OCI-LY7 (cell line): ENCODE data around the gene MYMX. TPM values are rescaled to one million over a fixed set of nuclear protein-coding genes. Genes with fewer than 3 reads are reported as not detected.

ENCODE experiments used
- BruUV-seq: library from RNA; stranded (reverse); fragments of 400-500 nt; replicated peaks from 2 replicates; lab custom pipeline; 2021; lab: Mats Ljungman, UMichigan
- CTCF ChIA-PET: fragments of 300-600 bp; sonication (Branson Sonifier 250); formaldehyde crosslinking; loops from one replicate; lab custom pipeline; 2022; ENCODE audit warnings: antibody characterized with exemption; ENCODE audit not compliant: unreplicated experiment; lab: Charles Lee
- POLR2A ChIA-PET: fragments of 300-600 bp; sonication (Branson Sonifier 250); formaldehyde crosslinking; loops from one replicate; lab custom pipeline; 2022; ENCODE audit warnings: antibody characterized with exemption; lab: Charles Lee
- DNase-seq: peaks from one replicate; pipeline ENCODE4 v3.0.0-alpha.2; 2015; ENCODE audit warnings: low spot score
- H2AFZ ChIP-seq: fragments of 200-600 bp; sonication (generic), shearing (Covaris generic); 2 replicates; pipeline ENCODE4 v1.6.1; 2014; ENCODE audit warnings: mild to moderate bottlenecking, antibody characterized with exemption, low read length, moderate library complexity
- H3K27ac ChIP-seq: fragments of 200-600 bp; sonication (generic); 2 replicates; pipeline ENCODE4 v1.5.1; 2014; ENCODE audit warnings: mixed run types, low read depth, mild to moderate bottlenecking, moderate library complexity, low read length, inconsistent platforms; ENCODE audit not compliant: poor library complexity, severe bottlenecking
- H3K36me3 ChIP-seq: fragments of 200-600 bp; sonication (generic); 2 replicates; pipeline ENCODE4 v1.6.1; 2014; ENCODE audit warnings: mild to moderate bottlenecking, antibody characterized with exemption, low read length, moderate library complexity, mixed read lengths; ENCODE audit not compliant: insufficient read depth
- H3K4me1 ChIP-seq: fragments of 200-600 bp; sonication (generic); 2 replicates; pipeline ENCODE4 v1.5.1; 2014; ENCODE audit warnings: mild to moderate bottlenecking, low read length; ENCODE audit not compliant: insufficient read depth, poor library complexity, severe bottlenecking
- H3K4me2 ChIP-seq: fragments of 200-600 bp; sonication (generic); 2 replicates; pipeline ENCODE4 v1.6.1; 2014; ENCODE audit warnings: mild to moderate bottlenecking, low read length
- H3K4me3 ChIP-seq: fragments of 200-600 bp; sonication (generic); 2 replicates; pipeline ENCODE4 v1.5.1; 2014; ENCODE audit warnings: mild to moderate bottlenecking, low read depth, low read length; ENCODE audit not compliant: poor library complexity, severe bottlenecking
- H3K79me2 ChIP-seq: fragments of 200-600 bp; sonication (generic); 2 replicates; pipeline ENCODE4 v1.6.1; 2016; ENCODE audit warnings: low read depth, mild to moderate bottlenecking, low read length, moderate library complexity, mixed read lengths; ENCODE audit not compliant: insufficient read depth
- H3K9me2 ChIP-seq: fragments of 200-600 bp; sonication (generic); 2 replicates; pipeline ENCODE4 v1.6.1; 2016; ENCODE audit warnings: mild to moderate bottlenecking, low read length, mixed read lengths; ENCODE audit not compliant: insufficient read depth
- H3K9me3 ChIP-seq: fragments of 200-600 bp; sonication (generic); 2 replicates; pipeline ENCODE4 v1.6.1; 2014; ENCODE audit warnings: mild to moderate bottlenecking, mixed run types, low read length, mixed read lengths
- H4K20me1 ChIP-seq: fragments of 200-600 bp; sonication (generic); 2 replicates; pipeline ENCODE4 v1.6.1; 2014; ENCODE audit warnings: mild to moderate bottlenecking, antibody characterized with exemption, low read length, moderate library complexity, mixed read lengths; ENCODE audit not compliant: insufficient read depth
- CTCF ChIP-seq: fragments of 200-600 bp; sonication (generic); conservative IDR thresholded peaks from 2 replicates; pipeline ENCODE4 v1.5.1; 2014; ENCODE audit warnings: mild to moderate bottlenecking, antibody characterized with exemption, low read length, moderate library complexity, mixed read lengths
- EZH2phosphoT487 ChIP-seq: fragments of 200-600 bp; sonication (generic); IDR thresholded peaks from 2 replicates; pipeline ENCODE4 v1.6.1; 2018; ENCODE audit warnings: low read depth, borderline replicate concordance, mild to moderate bottlenecking, mixed run types, antibody characterized with exemption, low read length, moderate library complexity, mixed read lengths
- intact Hi-C: fragments of 100-400 bp; cut with micrococcal nuclease; formaldehyde crosslinking; loops from one replicate; pipeline ENCODE4 v1.10.0; 2022; ENCODE audit not compliant: unreplicated experiment
- total RNA-seq, 2 experiments: library from RNA; depleted of rRNA in 1 of 2; stranded (reverse); fragments of >200 nt in 1 of 2; shearing (Covaris generic) in 1 of 2; gene quantifications; 2 replicates each; pipeline ENCODE4 v1.2.3, GENCODE V29; 2014 to 2022

Gene MYMX
- total RNA-seq, 2 experiments from 2014 or later = not detected

DNA sequence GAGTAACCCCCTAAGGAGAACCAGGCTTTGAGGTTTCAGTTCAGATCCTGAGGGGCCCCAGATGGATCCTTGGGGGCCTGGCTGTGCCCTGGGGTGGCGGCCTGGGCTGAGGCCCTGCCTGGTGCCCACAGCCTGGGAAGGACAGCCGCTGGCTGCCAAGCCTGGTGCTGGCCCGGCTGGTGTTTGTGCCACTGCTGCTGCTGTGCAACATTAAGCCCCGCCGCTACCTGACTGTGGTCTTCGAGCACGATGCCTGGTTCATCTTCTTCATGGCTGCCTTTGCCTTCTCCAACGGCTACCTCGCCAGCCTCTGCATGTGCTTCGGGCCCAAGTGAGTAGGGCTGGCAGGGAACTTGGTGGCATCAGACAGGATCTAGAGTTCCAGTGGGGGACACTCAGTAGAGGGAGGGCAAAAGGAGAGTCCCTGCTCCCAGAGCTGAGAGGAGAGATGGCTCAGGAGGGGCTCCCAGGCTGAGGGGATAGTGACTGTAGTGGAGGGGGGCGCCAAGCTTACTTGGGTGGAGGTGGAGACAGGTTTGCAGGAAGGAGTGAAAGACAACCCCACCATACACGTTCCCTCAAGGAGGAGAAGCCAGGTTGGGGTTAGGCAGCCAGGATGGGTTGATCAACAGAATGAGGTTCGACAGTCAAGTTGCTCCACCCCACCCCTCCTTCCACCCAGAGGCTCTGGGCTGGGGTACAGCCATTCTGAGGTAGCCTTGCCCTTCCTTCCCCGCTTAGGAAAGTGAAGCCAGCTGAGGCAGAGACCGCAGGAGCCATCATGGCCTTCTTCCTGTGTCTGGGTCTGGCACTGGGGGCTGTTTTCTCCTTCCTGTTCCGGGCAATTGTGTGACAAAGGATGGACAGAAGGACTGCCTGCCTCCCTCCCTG, 16.2 kb downstream of the MYMX start:
- H3K36me3 ChIP-seq = peaks cover 79% of the 10 kb centered on the region
- H3K9me2 ChIP-seq = no peaks in the 10 kb centered on the region
- no TSS peak for BruUV-seq
- no peak overlapping the region for H3K4me2 ChIP-seq
- TF ChIP-seq CTCF (no peak), EZH2phosphoT487 (no peak)
- no peak overlapping the region for H3K4me3 ChIP-seq
- intact Hi-C loops = no loop called here
- POLR2A ChIA-PET = no interaction called here
- CTCF ChIA-PET = interaction anchor here (1.0 kb wide), 1 partner anchor 8 kb away, joined by 3 read pairs; no protein-coding TSS in a partner anchor
- no peak overlapping the region for H2AFZ ChIP-seq
- H3K9me3 ChIP-seq = no peaks in the 10 kb centered on the region
- peak overlapping the region; percentile 25 for H3K27ac ChIP-seq
- no peaks in the 10 kb centered on the region for H3K79me2 ChIP-seq
- DNase-seq = no peak
- H3K4me1 ChIP-seq = peaks cover 21% of the 10 kb centered on the region
- H4K20me1 ChIP-seq = no peaks in the 10 kb centered on the region

DNA sequence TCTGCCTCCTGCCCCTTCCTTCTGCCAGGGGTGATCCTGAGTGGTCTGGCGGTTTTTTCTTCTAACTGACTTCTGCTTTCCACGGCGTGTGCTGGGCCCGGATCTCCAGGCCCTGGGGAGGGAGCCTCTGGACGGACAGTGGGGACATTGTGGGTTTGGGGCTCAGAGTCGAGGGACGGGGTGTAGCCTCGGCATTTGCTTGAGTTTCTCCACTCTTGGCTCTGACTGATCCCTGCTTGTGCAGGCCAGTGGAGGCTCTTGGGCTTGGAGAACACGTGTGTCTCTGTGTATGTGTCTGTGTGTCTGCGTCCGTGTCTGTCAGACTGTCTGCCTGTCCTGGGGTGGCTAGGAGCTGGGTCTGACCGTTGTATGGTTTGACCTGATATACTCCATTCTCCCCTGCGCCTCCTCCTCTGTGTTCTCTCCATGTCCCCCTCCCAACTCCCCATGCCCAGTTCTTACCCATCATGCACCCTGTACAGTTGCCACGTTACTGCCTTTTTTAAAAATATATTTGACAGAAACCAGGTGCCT, 16.9 kb downstream of the MYMX start:
- no peak overlapping the region for H2AFZ ChIP-seq
- no peak for DNase-seq
- no peak overlapping the region for H3K4me2 ChIP-seq
- BruUV-seq = no TSS peak
- peaks cover 24% of the 10 kb centered on the region for H3K4me1 ChIP-seq
- H3K9me3 ChIP-seq = no peaks in the 10 kb centered on the region
- intact Hi-C loops = loop anchor here (1.0 to 2.0 kb wide), 2 partner anchors 13 to 61 kb away; no protein-coding TSS in a partner anchor
- H3K9me2 ChIP-seq = no peaks in the 10 kb centered on the region
- ChIA-PET POLR2A (interaction anchor here (0.8 to 2.8 kb wide), 3 partner anchors 9 to 29 kb away, joined by 3 to 15 read pairs (median 3); partner anchors contain the start of genes HSP90AB1 and SLC29A1), CTCF (interaction anchor here (1.0 to 2.6 kb wide), 3 partner anchors 9 to 64 kb away, joined by 3 to 15 read pairs (median 3); partner anchors contain the start of gene SLC29A1)
- TF ChIP-seq EZH2phosphoT487 = no peak
- TF ChIP-seq CTCF = no peak
- H3K79me2 ChIP-seq = no peaks in the 10 kb centered on the region
- peak overlapping the region; percentile 25 for H3K27ac ChIP-seq
- H3K36me3 ChIP-seq = peaks cover 72% of the 10 kb centered on the region
- H3K4me3 ChIP-seq = no peak overlapping the region
- no peaks in the 10 kb centered on the region for H4K20me1 ChIP-seq
